ENCODE measurements around the gene RPGR.
A peak's percentile ranks its signal among the peaks of the same experiment; 100 is the strongest.

Gene RPGR

GRCh38 chrX:38320819-38321218 lies 6.5 kb downstream of the RPGR start:
- DNase-seq (ENCODE audit: low read depth) = no peak

- no peak for DNase-seq (ENCODE audit: low read depth)
These were observed 8.7 kb downstream of the RPGR start for GRCh38 chrX:38318606-38319005.

GRCh38 chrX:38318196-38318595 lies 9.1 kb downstream of the RPGR start:
- DNase-seq (ENCODE audit: low read depth) = no peak

GRCh38 chrX:38315186-38315585 lies 12.1 kb downstream of the RPGR start:
- no peak for DNase-seq (ENCODE audit: low read depth)

GRCh38 chrX:38313190-38313589 lies 14.1 kb downstream of the RPGR start:
- DNase-seq (ENCODE audit: low read depth) = no peak

GRCh38 chrX:38312436-38312835 lies 14.9 kb downstream of the RPGR start:
- peak; percentile 74 for DNase-seq (ENCODE audit: low read depth)

GRCh38 chrX:38311743-38312142 lies 15.6 kb downstream of the RPGR start:
- DNase-seq (ENCODE audit: low read depth) = no peak

- no peak for DNase-seq (ENCODE audit: low read depth)
These were observed 21.3 kb downstream of the RPGR start for GRCh38 chrX:38305971-38306370.

GRCh38 chrX:38304010-38304409 lies 23.3 kb downstream of the RPGR start:
- no peak for DNase-seq (ENCODE audit: low read depth)

GRCh38 chrX:38293741-38294140 lies 33.6 kb downstream of the RPGR start:
- no peak for DNase-seq (ENCODE audit: low read depth)

GRCh38 chrX:38287674-38288073 lies 39.6 kb downstream of the RPGR start:
- DNase-seq (ENCODE audit: low read depth) = no peak

- DNase-seq (ENCODE audit: low read depth) = no peak
These were observed 41.7 kb downstream of the RPGR start for GRCh38 chrX:38285649-38286048.

- no peak for DNase-seq (ENCODE audit: low read depth)
These were observed 45.3 kb downstream of the RPGR start for GRCh38 chrX:38282049-38282448.

- DNase-seq (ENCODE audit: low read depth) = no peak
These were observed 48.1 kb downstream of the RPGR start for GRCh38 chrX:38279188-38279587.

- DNase-seq (ENCODE audit: low read depth) = no peak
These were observed 48.6 kb downstream of the RPGR start for GRCh38 chrX:38278682-38279081.

GRCh38 chrX:38277802-38278201 lies 49.5 kb downstream of the RPGR start:
- DNase-seq (ENCODE audit: low read depth) = no peak

- DNase-seq (ENCODE audit: low read depth) = no peak
These were observed 50.2 kb downstream of the RPGR start for GRCh38 chrX:38277136-38277535.

- DNase-seq (ENCODE audit: low read depth) = no peak
These were observed 51.2 kb downstream of the RPGR start for GRCh38 chrX:38276089-38276488.

- peak; percentile 83 for DNase-seq (ENCODE audit: low read depth)
These were observed 51.7 kb downstream of the RPGR start for GRCh38 chrX:38275615-38276014.

GRCh38 chrX:38273453-38273852 lies 53.9 kb downstream of the RPGR start:
- no peak for DNase-seq (ENCODE audit: low read depth)

- no peak for DNase-seq (ENCODE audit: low read depth)
These were observed 56.1 kb downstream of the RPGR start for GRCh38 chrX:38271154-38271716.

GRCh38 chrX:38268011-38268410 lies 59.3 kb downstream of the RPGR start:
- no peak for DNase-seq (ENCODE audit: low read depth)

GRCh38 chrX:38262715-38263620 lies 64.3 kb downstream of the RPGR start:
- DNase-seq (ENCODE audit: low read depth) = no peak

GRCh38 chrX:38260231-38260630 lies 67.1 kb downstream of the RPGR start:
- DNase-seq (ENCODE audit: low read depth) = no peak

All from HS-5 (cell line).